ENCODE measurements around the gene PBX3. TPM values are rescaled to one million over a fixed set of nuclear protein-coding genes. Genes with fewer than 3 reads are reported as not detected.

PBX3 gene
- total and polyA plus RNA-seq, 2 donors (not counting 1 experiment from before 2014, with no cell fraction given), result 15.5 to 39.0 TPM

DNA sequence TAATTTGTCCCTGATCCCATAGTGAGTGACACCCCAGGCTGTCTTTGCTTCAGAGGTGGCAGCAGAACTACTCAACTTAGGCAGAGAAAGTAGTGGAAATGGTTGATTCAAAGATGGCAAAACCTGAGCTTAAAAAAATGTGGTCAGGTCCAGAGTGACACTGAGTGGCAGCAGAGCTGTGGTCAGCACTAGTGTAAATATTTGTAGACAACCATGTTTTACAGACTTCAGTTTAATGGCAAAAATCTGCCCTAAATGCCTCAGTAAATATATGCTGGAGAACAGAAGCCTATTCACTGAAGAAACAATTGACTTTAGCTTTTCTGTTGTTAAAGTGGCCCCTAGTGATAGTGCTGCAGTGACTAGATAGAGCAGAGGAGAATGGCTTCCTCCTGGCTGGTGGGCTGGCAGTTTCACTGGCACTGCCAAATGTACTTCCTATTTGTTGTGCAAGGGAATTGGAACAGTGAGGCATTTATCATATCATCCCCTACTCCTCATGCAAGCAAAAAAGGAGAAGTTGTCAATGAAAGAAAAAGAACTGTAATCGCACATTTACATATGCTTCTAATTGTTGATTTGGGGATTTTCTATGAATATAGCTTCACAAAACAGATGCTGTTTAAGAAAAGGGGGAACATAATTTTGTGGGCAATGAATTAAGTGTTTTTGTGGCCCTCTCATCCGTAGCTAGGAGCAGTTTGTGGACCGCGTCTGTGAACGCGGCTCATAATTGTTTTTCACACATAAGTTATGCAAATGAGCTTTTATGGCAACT is 12.0 kb downstream of the PBX3 start:
- H4K20me1 ChIP-seq (ENCODE audit: control insufficient read depth, insufficient read depth, low read length, poor library complexity, severe bottlenecking), result no peaks in the 10 kb centered on the region
- no peaks in the 10 kb centered on the region for H3K27me3 ChIP-seq (replicated peaks in 1 of 4; ENCODE audit: control extremely low read depth in 1 of 4, control insufficient read depth in 3 of 4, insufficient read depth in 4 of 4, low read length in 3 of 4)
- H3K79me2 ChIP-seq (ENCODE audit: control insufficient read depth, insufficient read depth, low read length), result peaks cover 52% of the 10 kb centered on the region
- Mint-ChIP-seq H3K27me3 (no peaks in the 10 kb centered on the region), H3K4me3 (peak overlapping the region; percentile 75), H3K9me3 (ENCODE audit: insufficient read depth) (no peaks in the 10 kb centered on the region), H3K4me1 (peaks cover 29% of the 10 kb centered on the region), H3K27ac (peak overlapping the region; percentile 71)
- no CpG with 5 or more reads among the region's 6 CpGs for WGBS (ENCODE audit: insufficient coverage)
- ATAC-seq (ENCODE audit: low read depth) (peak; percentile 84), DNase-seq (peak; percentile 77)
- peak overlapping the region; percentile 41 for H2AFZ ChIP-seq (ENCODE audit: insufficient read depth, low read depth, low read length, poor library complexity, severe bottlenecking)
- no peaks in the 10 kb centered on the region for H3K9me3 ChIP-seq (ENCODE audit: control extremely low read depth in 1 of 3, control insufficient read depth in 2 of 3, insufficient read depth in 1 of 3, low read length in 2 of 3)
- intact Hi-C loops (cut with micrococcal nuclease), result loop anchor here (1.0 kb wide), 1 partner anchor 13 kb away; no protein-coding TSS in a partner anchor
- peak overlapping the region; percentile 26 to 66 (median 45) for H3K4me3 ChIP-seq (ENCODE audit: control extremely low read depth in 1 of 5, extremely low read depth in 1 of 5, insufficient read depth in 1 of 5, low read depth in 2 of 5, low read length in 4 of 5)
- ChIA-PET CTCF (interaction anchor here (0.6 to 1.7 kb wide), 9 partner anchors 9 to 351 kb away, joined by 3 to 6 read pairs (median 4); no protein-coding TSS in a partner anchor), POLR2A (interaction anchor here (0.6 to 1.8 kb wide), 3 partner anchors 11 to 952 kb away, joined by 3 to 5 read pairs (median 3); partner anchors contain the start of gene MAPKAP1)
- H3K27ac ChIP-seq (ENCODE audit: low read length in 2 of 2), result peak overlapping the region; percentile 13 to 32
- H3K4me2 ChIP-seq (replicated peaks; ENCODE audit: low read depth, low read length, poor library complexity, severe bottlenecking), result peak overlapping the region; percentile 69
- no peak for TF ChIP-seq EZH2 (IDR thresholded peaks at IDR 0.05; ENCODE audit: borderline replicate concordance, insufficient read depth, low read depth, low read length, poor library complexity, severe bottlenecking)
- TF ChIP-seq, protein P1, sequence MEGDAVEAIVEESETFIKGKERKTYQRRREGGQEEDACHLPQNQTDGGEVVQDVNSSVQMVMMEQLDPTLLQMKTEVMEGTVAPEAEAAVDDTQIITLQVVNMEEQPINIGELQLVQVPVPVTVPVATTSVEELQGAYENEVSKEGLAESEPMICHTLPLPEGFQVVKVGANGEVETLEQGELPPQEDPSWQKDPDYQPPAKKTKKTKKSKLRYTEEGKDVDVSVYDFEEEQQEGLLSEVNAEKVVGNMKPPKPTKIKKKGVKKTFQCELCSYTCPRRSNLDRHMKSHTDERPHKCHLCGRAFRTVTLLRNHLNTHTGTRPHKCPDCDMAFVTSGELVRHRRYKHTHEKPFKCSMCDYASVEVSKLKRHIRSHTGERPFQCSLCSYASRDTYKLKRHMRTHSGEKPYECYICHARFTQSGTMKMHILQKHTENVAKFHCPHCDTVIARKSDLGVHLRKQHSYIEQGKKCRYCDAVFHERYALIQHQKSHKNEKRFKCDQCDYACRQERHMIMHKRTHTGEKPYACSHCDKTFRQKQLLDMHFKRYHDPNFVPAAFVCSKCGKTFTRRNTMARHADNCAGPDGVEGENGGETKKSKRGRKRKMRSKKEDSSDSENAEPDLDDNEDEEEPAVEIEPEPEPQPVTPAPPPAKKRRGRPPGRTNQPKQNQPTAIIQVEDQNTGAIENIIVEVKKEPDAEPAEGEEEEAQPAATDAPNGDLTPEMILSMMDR (IDR thresholded peaks at IDR 0.05), result no peak
- H3K9ac ChIP-seq (ENCODE audit: low read length), result peak overlapping the region; percentile 53
- no peaks in the 10 kb centered on the region for H3K36me3 ChIP-seq (replicated peaks in 1 of 2; ENCODE audit: control extremely low read depth in 1 of 2, control insufficient read depth in 1 of 2, extremely low read depth in 1 of 2, insufficient read depth in 2 of 2, low read length in 1 of 2)
- peaks cover 9 to 14% of the 10 kb centered on the region in 2 donors for H3K4me1 ChIP-seq (ENCODE audit: control insufficient read depth in 2 of 2, insufficient read depth in 2 of 2, low read length in 2 of 2)

DNA sequence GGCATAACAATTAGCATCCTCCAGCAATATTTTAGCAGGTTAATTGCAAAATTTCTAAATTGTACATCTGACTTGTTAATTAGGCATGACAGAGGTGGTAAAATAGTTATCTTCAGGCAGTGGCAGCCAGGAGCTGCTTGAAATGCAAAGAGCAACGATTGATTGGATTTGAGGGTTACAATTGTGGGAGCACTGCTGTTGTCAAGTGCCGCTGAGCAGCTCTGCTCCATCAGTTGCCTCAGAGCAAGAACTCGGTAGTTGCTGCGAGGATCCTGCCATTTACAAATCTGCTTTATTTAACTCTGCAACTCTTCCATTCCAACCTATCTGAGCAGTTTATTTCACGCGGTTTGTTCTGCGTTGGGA is 12.6 kb downstream of the PBX3 start:
- Histone ChIP-seq H3K9ac (ENCODE audit: low read length) (peak overlapping the region; percentile 53), H3K4me2 (replicated peaks; ENCODE audit: low read depth, low read length, poor library complexity, severe bottlenecking) (peak overlapping the region; percentile 69), H2AFZ (ENCODE audit: insufficient read depth, low read depth, low read length, poor library complexity, severe bottlenecking) (peak overlapping the region; percentile 41), H3K9me3 (ENCODE audit: control extremely low read depth in 1 of 3, control insufficient read depth in 2 of 3, insufficient read depth in 1 of 3, low read length in 2 of 3) (no peaks in the 10 kb centered on the region), H4K20me1 (ENCODE audit: control insufficient read depth, insufficient read depth, low read length, poor library complexity, severe bottlenecking) (no peaks in the 10 kb centered on the region), H3K79me2 (ENCODE audit: control insufficient read depth, insufficient read depth, low read length) (peaks cover 50% of the 10 kb centered on the region), H3K4me3 (ENCODE audit: control extremely low read depth in 1 of 5, extremely low read depth in 1 of 5, insufficient read depth in 1 of 5, low read depth in 2 of 5, low read length in 4 of 5) (peak overlapping the region; percentile 26 to 66 (median 45)), H3K4me1 (ENCODE audit: control insufficient read depth in 2 of 2, insufficient read depth in 2 of 2, low read length in 2 of 2) (peaks cover 9 to 14% of the 10 kb centered on the region in 2 donors), H3K36me3 (replicated peaks in 1 of 2; ENCODE audit: control extremely low read depth in 1 of 2, control insufficient read depth in 1 of 2, extremely low read depth in 1 of 2, insufficient read depth in 2 of 2, low read length in 1 of 2) (no peaks in the 10 kb centered on the region), H3K27me3 (replicated peaks in 1 of 4; ENCODE audit: control extremely low read depth in 1 of 4, control insufficient read depth in 3 of 4, insufficient read depth in 4 of 4, low read length in 3 of 4) (no peaks in the 10 kb centered on the region), H3K27ac (ENCODE audit: low read length in 2 of 2) (peak overlapping the region; percentile 13 to 32)
- DNase-seq (no peak), ATAC-seq (ENCODE audit: low read depth) (peak; percentile 34)
- CTCF ChIA-PET, result interaction anchor here (0.6 to 1.7 kb wide), 6 partner anchors 9 to 352 kb away, joined by 3 to 6 read pairs (median 4); no protein-coding TSS in a partner anchor
- 36% methylated on average over 7 of the region's 7 CpGs for whole genome bisulfite sequencing (ENCODE audit: insufficient coverage)
- TF ChIP-seq EZH2 (IDR thresholded peaks at IDR 0.05; ENCODE audit: borderline replicate concordance, insufficient read depth, low read depth, low read length, poor library complexity, severe bottlenecking), result no peak
- TF ChIP-seq, protein P1 (IDR thresholded peaks at IDR 0.05), result no peak
- POLR2A ChIA-PET, result interaction anchor here (0.6 to 1.8 kb wide), 3 partner anchors 11 to 953 kb away, joined by 3 to 5 read pairs (median 3); partner anchors contain the start of gene MAPKAP1
- H3K4me3 Mint-ChIP-seq, result peak overlapping the region; percentile 75
- intact Hi-C loops (cut with micrococcal nuclease), result loop anchor here (1.0 kb wide), 1 partner anchor 13 kb away; no protein-coding TSS in a partner anchor
- H3K4me1 Mint-ChIP-seq, result peaks cover 29% of the 10 kb centered on the region
- no peaks in the 10 kb centered on the region for H3K9me3 Mint-ChIP-seq (ENCODE audit: insufficient read depth)
- H3K27me3 Mint-ChIP-seq, result no peaks in the 10 kb centered on the region
- H3K27ac Mint-ChIP-seq, result peak overlapping the region; percentile 71

Data from B cell (primary cell).